22Rv1 (cell line): ENCODE data around the gene PIGO.

Experiments used
- H3K27ac ChIP-seq: fragments of 450-650 bp; 2 replicates; pipeline ENCODE4 v1.5.1; 2017
- CTCF ChIP-seq: fragments of 450-650 bp; IDR thresholded peaks from 2 replicates; pipeline ENCODE4 v1.5.1; 2017; ENCODE audit warnings: mild to moderate bottlenecking
- ZFX ChIP-seq: fragments of 450-650 bp; IDR thresholded peaks from 2 replicates; pipeline ENCODE4 v1.6.1; 2017; ENCODE audit warnings: antibody characterized with exemption, borderline replicate concordance

Gene PIGO

GRCh38 chr9:35074791-35075190 lies 21.6 kb downstream of the PIGO start:
- TF ChIP-seq CTCF, result no peak
- TF ChIP-seq ZFX, result no peak
- no peak overlapping the region for H3K27ac ChIP-seq

GRCh38 chr9:35074141-35074540 lies 22.2 kb downstream of the PIGO start:
- TF ChIP-seq CTCF (no peak), ZFX (no peak)
- 0 out of 2 replicates have a peak overlapping the region, but pooled peaks have one; percentile 99 for H3K27ac ChIP-seq

- H3K27ac ChIP-seq, result peak overlapping the region; percentile 99
- no peak for TF ChIP-seq CTCF
- TF ChIP-seq ZFX, result no peak
Observed at GRCh38 chr9:35073279-35073612, 23.1 kb downstream of the PIGO start.

GRCh38 chr9:35072461-35073278 lies 23.7 kb downstream of the PIGO start, which contains the start of gene VCP:
VCP (minus strand) TSS chr9:35072625; CDS start chr9:35072353, 272 bp downstream.
- H3K27ac ChIP-seq, result peak within 1 kb of the TSS; percentile 99
- no peak for TF ChIP-seq ZFX
- TF ChIP-seq CTCF, result no peak

- H3K27ac ChIP-seq, result peak overlapping the region; percentile 99
- TF ChIP-seq ZFX, result peak; percentile 82; the same call in 1 of the 2 replicates
- peak; percentile 57 for TF ChIP-seq CTCF
Observed at GRCh38 chr9:35071814-35072460, 24.5 kb downstream of the PIGO start.

GRCh38 chr9:35070823-35071813 lies 25.3 kb downstream of the PIGO start:
- peak overlapping the region; percentile 99 for H3K27ac ChIP-seq
- TF ChIP-seq CTCF (no peak), ZFX (no peak)
